ENCODE measurements around the gene MUCL1. TPM values are rescaled to one million over a fixed set of nuclear protein-coding genes. Genes with fewer than 3 reads are reported as not detected.

Gene MUCL1
- total and polyA plus RNA-seq, 2 of the 8 experiments (the other 6 are each of a cell fraction or from before 2014, with no cell fraction given) = not detected

DNA sequence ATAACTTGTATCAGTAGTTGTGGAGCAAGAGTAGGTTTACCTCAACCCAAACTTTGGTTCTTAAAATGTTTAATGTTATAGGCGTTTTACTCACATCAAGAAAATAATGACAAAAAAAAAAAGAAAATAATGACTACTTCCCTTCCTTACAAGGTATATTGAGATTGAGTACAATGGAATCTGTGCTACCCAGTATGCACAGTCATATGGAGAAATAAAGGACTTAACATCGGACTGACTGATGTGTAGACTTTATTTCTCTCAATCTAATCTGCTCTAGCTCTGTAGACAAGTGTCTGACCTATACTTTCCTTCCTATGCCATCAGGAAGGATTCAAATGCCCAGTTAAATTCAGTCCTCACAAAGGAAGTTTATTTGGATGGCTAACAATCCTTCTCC lies 14.4 kb downstream of the MUCL1 start:
- no peak overlapping the region for H4K91ac ChIP-seq (replicated peaks; ENCODE audit: insufficient read length, low read length)
- no peaks in the 10 kb centered on the region for H3K36me3 ChIP-seq (ENCODE audit: control insufficient read depth in 2 of 4, insufficient read depth in 4 of 4, low read length in 3 of 4)
- H2BK5ac ChIP-seq (ENCODE audit: low read depth, low read length) = no peak overlapping the region
- H3K9ac ChIP-seq (replicated peaks in 1 of 4; ENCODE audit: extremely low read depth in 1 of 4, low read depth in 3 of 4, low read length in 3 of 4) = no peak overlapping the region
- no peak overlapping the region for H2BK15ac ChIP-seq (ENCODE audit: low read length)
- DNase-seq (ENCODE audit: low read depth in 1 of 2, low spot score in 2 of 2) = no peak
- no peaks in the 10 kb centered on the region for H3K79me2 ChIP-seq (ENCODE audit: control insufficient read depth in 1 of 2, insufficient read depth in 2 of 2, low read length in 2 of 2)
- peaks cover 0 to 4% (median 0%) of the 10 kb centered on the region in 4 experiments; a peak in 2 of 7 replicates for H3K4me1 ChIP-seq (replicated peaks in 1 of 4; ENCODE audit: control insufficient read depth in 3 of 4, insufficient read depth in 4 of 4, low read length in 3 of 4)
- H4K20me1 ChIP-seq (replicated peaks in 1 of 2; ENCODE audit: control insufficient read depth in 1 of 2, insufficient read depth in 2 of 2, low read length in 2 of 2) = no peaks in the 10 kb centered on the region
- ChIA-PET CTCF (ENCODE audit: partially characterized antibody) (interaction anchor here (0.8 kb wide), 1 partner anchor 90 kb away, joined by 3 read pairs; no protein-coding TSS in a partner anchor), POLR2A (ENCODE audit: partially characterized antibody) (no interaction called here)
- no peak overlapping the region for H2AFZ ChIP-seq (ENCODE audit: low read length)
- H3K56ac ChIP-seq (replicated peaks; ENCODE audit: insufficient read length, low read depth, low read length) = no peak overlapping the region
- H3K14ac ChIP-seq (ENCODE audit: insufficient read length) = no peak overlapping the region
- no peak overlapping the region for H3K27ac ChIP-seq (ENCODE audit: low read depth, low read length)
- H3K9me3 ChIP-seq (ENCODE audit: insufficient read depth in 2 of 2, low read depth in 1 of 2, low read length in 1 of 2) = no peaks in the 10 kb centered on the region
- H3K27me3 ChIP-seq (replicated peaks in 1 of 4; ENCODE audit: control insufficient read depth in 3 of 4, extremely low read depth in 1 of 4, insufficient read depth in 3 of 4, low read length in 3 of 4) = no peaks in the 10 kb centered on the region
- no peak overlapping the region for H3K4me2 ChIP-seq (ENCODE audit: insufficient read depth in 1 of 2, low read depth in 2 of 2, low read length in 2 of 2)
- no peak overlapping the region for H3K18ac ChIP-seq (ENCODE audit: extremely low read depth, low read length)
- H4K8ac ChIP-seq (ENCODE audit: extremely low read depth, insufficient read depth, low read length) = no peak overlapping the region
- no peak overlapping the region for H3K4ac ChIP-seq (replicated peaks; ENCODE audit: insufficient read length, low read depth, low read length)
- FAIRE-seq = no peak
- H3K23me2 ChIP-seq (ENCODE audit: low read depth, low read length) = no peaks in the 10 kb centered on the region
- H4K5ac ChIP-seq (ENCODE audit: insufficient read length, low read depth, low read length) = no peak overlapping the region
- no peak overlapping the region for H3K23ac ChIP-seq (ENCODE audit: insufficient read length)
- no peak overlapping the region for H2AK5ac ChIP-seq (ENCODE audit: low read depth, low read length)
- H2BK12ac ChIP-seq (ENCODE audit: low read depth, low read length) = no peak overlapping the region
- WGBS, 2 experiments (ENCODE audit: extremely low coverage in 1 of 2, insufficient coverage in 1 of 2, insufficient read length in 1 of 2, insufficient replicate concordance in 2 of 2, low coverage in 1 of 2, low lambda C conversion rate in 2 of 2, missing lambda C conversion rate in 1 of 2) = 91% methylated on average over 2 of the region's 2 CpGs; no CpG with 5 or more reads in 1 of the 2 experiments
- H2BK20ac ChIP-seq (ENCODE audit: low read length) = no peak overlapping the region
- no peaks in the 10 kb centered on the region for H3K79me1 ChIP-seq (ENCODE audit: low read depth, low read length)
- no peak overlapping the region for H3K4me3 ChIP-seq (ENCODE audit: extremely low read depth in 1 of 4, insufficient read depth in 2 of 4, low read depth in 3 of 4, low read length in 4 of 4)
- no peak overlapping the region for H2BK120ac ChIP-seq (replicated peaks; ENCODE audit: low read depth, low read length)
- no peak for TF ChIP-seq SAP30 (IDR thresholded peaks at IDR 0.05; ENCODE audit: insufficient read depth, insufficient replicate concordance, low read length)
- TF ChIP-seq TAF7 (optimal IDR thresholded peaks at IDR 0.05; ENCODE audit: borderline replicate concordance, low read depth, low read length) = no peak
- TF ChIP-seq, protein P1, sequence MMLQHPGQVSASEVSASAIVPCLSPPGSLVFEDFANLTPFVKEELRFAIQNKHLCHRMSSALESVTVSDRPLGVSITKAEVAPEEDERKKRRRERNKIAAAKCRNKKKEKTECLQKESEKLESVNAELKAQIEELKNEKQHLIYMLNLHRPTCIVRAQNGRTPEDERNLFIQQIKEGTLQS (IDR thresholded peaks at IDR 0.05; ENCODE audit: insufficient read depth, low read depth, low read length) = no peak
- TF ChIP-seq, protein P2, sequence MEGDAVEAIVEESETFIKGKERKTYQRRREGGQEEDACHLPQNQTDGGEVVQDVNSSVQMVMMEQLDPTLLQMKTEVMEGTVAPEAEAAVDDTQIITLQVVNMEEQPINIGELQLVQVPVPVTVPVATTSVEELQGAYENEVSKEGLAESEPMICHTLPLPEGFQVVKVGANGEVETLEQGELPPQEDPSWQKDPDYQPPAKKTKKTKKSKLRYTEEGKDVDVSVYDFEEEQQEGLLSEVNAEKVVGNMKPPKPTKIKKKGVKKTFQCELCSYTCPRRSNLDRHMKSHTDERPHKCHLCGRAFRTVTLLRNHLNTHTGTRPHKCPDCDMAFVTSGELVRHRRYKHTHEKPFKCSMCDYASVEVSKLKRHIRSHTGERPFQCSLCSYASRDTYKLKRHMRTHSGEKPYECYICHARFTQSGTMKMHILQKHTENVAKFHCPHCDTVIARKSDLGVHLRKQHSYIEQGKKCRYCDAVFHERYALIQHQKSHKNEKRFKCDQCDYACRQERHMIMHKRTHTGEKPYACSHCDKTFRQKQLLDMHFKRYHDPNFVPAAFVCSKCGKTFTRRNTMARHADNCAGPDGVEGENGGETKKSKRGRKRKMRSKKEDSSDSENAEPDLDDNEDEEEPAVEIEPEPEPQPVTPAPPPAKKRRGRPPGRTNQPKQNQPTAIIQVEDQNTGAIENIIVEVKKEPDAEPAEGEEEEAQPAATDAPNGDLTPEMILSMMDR (IDR thresholded peaks at IDR 0.05; ENCODE audit: control extremely low read depth in 1 of 3, insufficient read depth in 1 of 3, low read depth in 1 of 3, low read length in 3 of 3) = no peak
- no peak for TF ChIP-seq KDM5A (IDR thresholded peaks at IDR 0.05; ENCODE audit: low read length)
- TF ChIP-seq RAD21 (IDR thresholded peaks at IDR 0.05 in 1 of 2, conservative IDR thresholded peaks at IDR 0.05 in 1 of 2; ENCODE audit: low read depth in 2 of 2, low read length in 2 of 2) = no peak
- no peak for TF ChIP-seq SRF (IDR thresholded peaks at IDR 0.05; ENCODE audit: low read depth, low read length)
- no peak for TF ChIP-seq CEBPB (IDR thresholded peaks at IDR 0.05; ENCODE audit: low read depth, low read length)
- TF ChIP-seq CHD2 (IDR thresholded peaks at IDR 0.05; ENCODE audit: low read length) = no peak
